NCI-H1694 (cell line): ENCODE data around the gene SEMA3F.
"Not testable (repeated sequence)": the region's sequence is repeated elsewhere in the genome, so short reads cannot be mapped to it uniquely, and the experiment has no call there.

ENCODE experiments used
- DNase-seq: peaks from one replicate; lab custom pipeline; 2025; lab: John Stamatoyannopoulos, UW

The SEMA3F gene

DNA sequence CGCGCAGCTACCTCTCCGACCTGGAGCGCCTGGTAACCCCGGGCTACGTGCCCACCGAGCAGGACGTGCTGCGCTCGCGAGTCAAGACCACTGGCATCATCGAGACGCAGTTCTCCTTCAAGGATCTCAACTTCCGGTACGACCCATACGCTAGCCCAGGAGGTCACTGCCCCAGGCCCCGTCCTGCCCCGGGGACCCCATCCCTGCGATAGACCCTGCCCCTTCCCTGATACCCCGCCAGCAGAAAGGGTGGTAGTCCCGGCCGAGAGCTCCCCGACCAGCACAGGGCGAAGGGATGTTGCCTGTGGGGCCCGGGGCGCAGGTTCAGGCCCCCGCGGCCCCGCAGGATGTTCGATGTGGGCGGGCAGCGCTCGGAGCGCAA lies 38.6 kb downstream of the SEMA3F start:
- DNase-seq = no peak

- DNase-seq = no peak
These were observed 39.2 kb downstream of the SEMA3F start for GRCh38 chr3:50194128-50194902.

- DNase-seq = no peak
These were observed 39.9 kb downstream of the SEMA3F start for GRCh38 chr3:50194903-50195500.

- no peak for DNase-seq
These were observed 40.6 kb downstream of the SEMA3F start for GRCh38 chr3:50195501-50196252.

DNA sequence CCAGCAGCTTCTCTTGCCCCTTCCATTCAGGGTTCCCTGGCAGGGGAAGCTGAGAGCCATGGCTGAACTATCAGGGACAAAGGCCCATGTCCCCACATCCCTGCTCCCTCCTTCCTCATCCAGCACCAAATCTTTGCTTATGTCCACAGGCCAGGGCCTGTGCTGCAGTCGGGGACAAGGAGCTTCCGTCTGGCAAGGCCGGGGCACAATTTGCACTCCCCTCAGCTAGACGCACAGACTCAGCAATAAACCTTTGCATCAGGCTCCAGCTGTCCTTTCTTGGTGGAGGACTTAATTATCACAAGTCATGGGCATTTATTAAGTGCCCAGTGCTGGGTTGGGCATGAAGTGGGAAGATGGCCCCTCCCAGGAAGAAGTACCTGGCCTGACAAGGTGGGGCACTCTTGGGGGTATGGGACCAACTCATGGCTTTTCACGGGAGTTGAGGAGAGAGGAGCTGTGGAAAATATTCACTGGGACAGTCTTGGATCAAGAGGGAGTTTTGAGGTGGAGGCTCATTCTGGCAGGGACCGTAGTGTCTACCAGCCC lies 41.2 kb downstream of the SEMA3F start:
- no peak for DNase-seq

GRCh38 chr3:50201573-50202315 lies 46.6 kb downstream of the SEMA3F start:
- DNase-seq = no peak

- no peak for DNase-seq
These were observed 47.4 kb downstream of the SEMA3F start for GRCh38 chr3:50202353-50203112.

DNA sequence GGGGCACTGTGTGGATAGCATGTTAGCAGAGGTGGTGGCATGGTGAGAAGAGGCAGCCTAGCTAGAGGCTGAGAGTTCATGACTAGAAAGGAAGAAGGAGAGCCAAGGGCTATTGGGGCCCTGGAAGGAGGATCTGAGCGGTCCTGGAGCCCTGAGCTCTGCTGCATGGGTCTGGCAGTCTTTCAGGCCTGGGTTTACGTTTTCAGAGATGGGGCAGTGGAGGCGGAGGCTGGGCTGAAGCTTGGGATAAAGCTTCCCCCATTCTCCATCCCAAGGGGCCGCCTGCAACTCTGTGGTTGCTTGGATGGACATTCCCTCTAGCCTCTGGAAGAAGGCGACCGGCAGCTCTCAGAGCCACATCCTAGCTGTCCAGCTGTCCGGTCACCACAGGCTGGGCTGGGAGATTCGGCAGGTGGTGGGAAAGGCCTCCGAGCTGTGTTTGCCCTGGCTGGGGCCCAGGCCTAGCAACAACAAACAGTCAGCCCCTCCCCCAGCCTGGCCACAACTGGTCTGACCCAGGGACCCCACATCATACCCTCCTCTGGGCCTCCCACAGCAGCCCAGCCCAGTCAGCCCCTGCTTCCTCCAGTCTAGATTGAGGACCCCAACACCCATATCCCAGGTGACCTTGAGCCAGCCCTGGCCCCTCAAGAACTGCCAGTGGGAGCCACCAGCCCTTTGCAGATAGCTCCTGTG lies 48.1 kb downstream of the SEMA3F start:
- no peak for DNase-seq

GRCh38 chr3:50203809-50204803 lies 49.0 kb downstream of the SEMA3F start:
- DNase-seq = no peak

DNA sequence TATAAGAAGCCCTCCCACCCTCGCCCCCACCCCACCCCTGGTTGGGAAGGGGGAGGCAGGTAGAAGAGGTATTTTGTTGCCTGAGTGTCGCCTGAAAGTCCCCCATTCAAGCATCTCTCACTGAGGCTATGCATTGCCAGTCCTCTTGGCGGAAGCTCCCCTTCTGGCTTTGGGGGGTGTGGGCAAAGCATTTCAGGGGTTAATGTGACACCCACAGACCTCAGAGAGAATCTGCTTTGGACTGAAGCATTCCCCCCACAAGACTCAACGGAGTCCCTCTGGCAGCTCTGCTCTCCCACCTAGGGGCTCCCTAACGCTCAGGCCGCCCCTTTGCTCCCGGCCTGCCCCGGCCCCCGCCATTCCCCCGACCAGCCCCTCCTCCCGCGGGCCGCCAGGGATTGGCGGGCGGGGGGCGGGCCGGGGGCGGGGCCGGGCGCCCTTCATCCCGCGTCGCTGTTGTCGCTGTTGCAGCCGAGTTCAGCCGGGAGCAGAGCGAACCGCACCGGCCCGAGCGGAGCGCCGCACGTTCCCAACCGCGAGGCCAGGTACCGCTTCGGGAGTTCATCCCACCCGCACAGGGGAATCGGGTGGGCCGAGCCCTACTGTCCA lies 49.8 kb downstream of the SEMA3F start, which contains the start of gene SLC38A3:
TSS of gene SLC38A3 (plus strand) at position 468 of the 609 bp plus-strand sequence. CDS start 8,929 bp downstream, outside the sequence.
- no peak for DNase-seq

DNA sequence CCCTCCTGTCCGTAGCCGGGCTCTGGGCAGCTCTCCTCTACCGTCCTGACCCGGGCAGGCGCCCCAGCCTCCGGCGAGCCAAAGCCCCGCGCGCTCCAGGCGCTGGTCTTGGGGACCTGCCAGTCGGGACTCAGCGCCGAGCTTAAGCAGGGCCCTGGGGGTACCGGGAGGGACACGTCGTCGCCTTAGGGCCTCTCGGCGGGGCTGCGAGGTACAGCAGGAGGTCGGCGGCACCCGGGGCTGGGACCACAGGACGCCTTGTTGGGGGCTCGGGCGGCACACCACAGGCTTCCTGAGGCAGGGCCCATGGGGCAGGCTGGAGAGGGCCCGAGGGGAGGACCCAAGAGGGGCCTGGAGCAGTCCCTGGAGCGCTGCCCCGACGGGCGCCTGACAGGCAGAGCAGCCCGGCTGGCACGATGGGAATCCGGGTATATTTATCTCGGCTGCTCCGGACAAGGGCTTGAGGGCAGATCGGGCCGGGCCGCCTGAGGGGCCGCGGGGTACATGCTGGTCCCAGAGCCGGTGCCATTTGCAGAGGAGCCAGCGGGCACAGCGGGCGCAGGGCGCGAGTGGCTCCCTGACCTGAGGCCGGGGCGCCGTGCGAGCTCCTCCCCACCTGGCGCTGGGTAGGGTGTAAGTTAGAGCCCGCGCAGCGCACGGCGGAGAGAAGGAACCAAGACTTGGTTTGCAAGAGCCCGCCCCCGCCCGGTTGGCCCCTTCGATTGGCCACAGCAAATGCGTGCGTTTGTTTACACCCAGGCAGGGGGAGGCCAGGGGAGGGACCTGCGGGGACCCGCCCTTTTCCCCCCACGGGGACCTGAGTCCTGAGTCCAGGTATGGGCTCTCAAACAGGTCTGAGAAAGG lies 50.5 kb downstream of the SEMA3F start:
- DNase-seq = no peak

DNA sequence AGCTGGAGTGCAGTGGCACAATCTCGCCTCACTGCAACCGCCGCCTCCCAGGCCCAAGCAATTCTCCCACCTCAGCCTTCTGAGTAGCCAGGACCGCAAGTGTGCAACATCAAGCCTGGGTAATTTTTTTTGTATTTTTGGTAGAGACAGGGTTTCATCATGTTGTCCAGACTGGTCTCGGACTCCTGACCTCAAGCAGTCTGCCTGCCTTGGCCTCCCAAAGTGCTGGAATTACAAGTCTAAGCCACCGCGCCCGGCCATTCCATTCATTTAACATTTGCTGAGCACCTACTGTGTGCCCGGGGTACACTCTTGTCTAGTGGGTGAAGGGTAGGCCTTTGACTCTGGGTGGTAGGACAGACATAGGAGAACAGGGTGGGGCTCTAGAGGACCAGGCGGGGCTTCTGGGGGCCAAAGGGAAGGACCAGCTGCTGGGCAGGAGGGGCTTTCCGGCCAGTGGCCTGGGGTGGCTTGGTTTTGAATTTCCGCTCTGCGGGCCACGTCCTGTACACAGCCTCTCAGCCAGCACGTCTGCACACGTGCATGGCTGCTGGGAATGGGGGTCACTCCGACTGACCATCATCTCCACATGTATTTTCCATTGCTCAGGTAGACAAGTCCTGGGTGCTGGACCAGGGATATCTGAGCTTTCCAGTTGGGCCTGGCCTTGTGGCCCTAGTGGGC lies 52.4 kb downstream of the SEMA3F start:
- no peak for DNase-seq

- DNase-seq = no peak
These were observed 53.7 kb downstream of the SEMA3F start for GRCh38 chr3:50208677-50209344.

DNA sequence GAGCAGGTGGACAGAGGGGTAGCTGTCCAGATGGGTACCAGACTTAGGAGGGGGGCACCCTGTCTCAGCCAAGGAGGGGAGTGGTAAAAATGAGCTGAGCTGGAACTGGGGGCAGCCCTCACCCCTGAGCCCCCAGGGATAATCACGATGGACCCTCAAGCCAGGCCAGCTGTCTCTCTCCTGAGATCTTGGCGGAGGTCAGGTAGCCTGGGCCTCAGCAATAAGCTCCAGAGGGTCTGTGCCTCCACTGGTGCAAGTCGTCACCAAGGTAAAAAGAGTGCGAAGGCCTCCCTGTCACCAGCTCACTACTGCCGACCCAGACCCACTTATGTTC lies 55.0 kb downstream of the SEMA3F start:
- no peak for DNase-seq

- DNase-seq = no peak
These were observed 55.6 kb downstream of the SEMA3F start for GRCh38 chr3:50210510-50211367.

GRCh38 chr3:50211368-50211717 lies 56.2 kb downstream of the SEMA3F start:
- DNase-seq = not testable (repeated sequence)
